NCI-H128 (cell line): ENCODE results near the gene CCM2.

Source experiments
- DNase-seq: peaks from one replicate; lab custom pipeline; 2025; ENCODE audit not compliant: unreplicated experiment; lab: John Stamatoyannopoulos, UW

Gene CCM2

GRCh38 chr7:45064047-45064725 lies 64.2 kb downstream of the CCM2 start:
- no peak for DNase-seq

- DNase-seq: no peak
These were observed 65.3 kb downstream of the CCM2 start for GRCh38 chr7:45065031-45065995.

GRCh38 chr7:45066409-45066808 lies 66.4 kb downstream of the CCM2 start:
- DNase-seq: no peak

- DNase-seq: no peak
These were observed 67.6 kb downstream of the CCM2 start for GRCh38 chr7:45067582-45067981.

GRCh38 chr7:45068236-45069023 lies 68.4 kb downstream of the CCM2 start:
- DNase-seq: no peak

- DNase-seq: no peak
These were observed 69.6 kb downstream of the CCM2 start for GRCh38 chr7:45069444-45070253.

- no peak for DNase-seq
These were observed 70.2 kb downstream of the CCM2 start for GRCh38 chr7:45070254-45070642.

- DNase-seq: no peak
These were observed 71.5 kb downstream of the CCM2 start for GRCh38 chr7:45071528-45071927.

GRCh38 chr7:45072131-45073030 lies 72.4 kb downstream of the CCM2 start:
- no peak for DNase-seq

- DNase-seq: no peak
These were observed 73.2 kb downstream of the CCM2 start for GRCh38 chr7:45073031-45073785.

GRCh38 chr7:45073786-45074527 lies 74.0 kb downstream of the CCM2 start:
- DNase-seq: no peak

GRCh38 chr7:45074528-45075354 lies 74.7 kb downstream of the CCM2 start:
- DNase-seq: no peak

GRCh38 chr7:45075355-45075644 lies 75.3 kb downstream of the CCM2 start:
- no peak for DNase-seq

- DNase-seq: no peak
These were observed 76.1 kb downstream of the CCM2 start for GRCh38 chr7:45075871-45076796.

GRCh38 chr7:45076946-45077345 lies 76.9 kb downstream of the CCM2 start:
- DNase-seq: no peak

GRCh38 chr7:45077579-45077978 lies 77.6 kb downstream of the CCM2 start:
- no peak for DNase-seq
